Neuron (in vitro differentiated cells): Measurements from ENCODE around the gene PPP1R14C.
"Not testable (repeated sequence)": the region's sequence is repeated elsewhere in the genome, so short reads cannot be mapped to it uniquely, and the experiment has no call there.

ENCODE experiments used
- H2AFZ ChIP-seq: one replicate; pipeline ENCODE4 v1.6.1; 2013; ENCODE audit warnings: low read depth, mild to moderate bottlenecking, inconsistent platforms, low read length, moderate library complexity
- H3K27me3 ChIP-seq: one replicate; pipeline ENCODE4 v1.6.1; 2013; ENCODE audit warnings: low read length; ENCODE audit not compliant: insufficient read depth
- H3K36me3 ChIP-seq: one replicate; pipeline ENCODE4 v1.6.1; 2013; ENCODE audit warnings: low read length; ENCODE audit not compliant: insufficient read depth
- H3K4me1 ChIP-seq: one replicate; pipeline ENCODE4 v1.6.1; 2013; ENCODE audit warnings: low read length; ENCODE audit not compliant: insufficient read depth
- H3K4me3 ChIP-seq: 2 replicates; pipeline ENCODE4 v1.5.1; 2013; ENCODE audit warnings: mild to moderate bottlenecking, low read length, moderate library complexity
- H3K9me3 ChIP-seq: one replicate; pipeline ENCODE4 v1.6.1; 2013; ENCODE audit warnings: low read length

Gene PPP1R14C

GRCh38 chr6:150230832-150231524 is 88.1 kb downstream of the PPP1R14C start:
- no peaks in the 10 kb centered on the region for H3K27me3 ChIP-seq
- no peaks in the 10 kb centered on the region for H3K36me3 ChIP-seq
- no peak overlapping the region for H2AFZ ChIP-seq
- H3K4me1 ChIP-seq, result peaks cover 15% of the 10 kb centered on the region
- H3K4me3 ChIP-seq, result no peak overlapping the region
- peaks cover 3% of the 10 kb centered on the region for H3K9me3 ChIP-seq

GRCh38 chr6:150231525-150231850 is 88.6 kb downstream of the PPP1R14C start:
- Histone ChIP-seq H3K36me3 (no peaks in the 10 kb centered on the region), H3K4me1 (peaks cover 10% of the 10 kb centered on the region), H3K9me3 (peaks cover 5% of the 10 kb centered on the region), H2AFZ (no peak overlapping the region), H3K4me3 (no peak overlapping the region), H3K27me3 (no peaks in the 10 kb centered on the region)

GRCh38 chr6:150233843-150234269 is 91.0 kb downstream of the PPP1R14C start:
- Histone ChIP-seq H3K9me3 (peaks cover 7% of the 10 kb centered on the region), H3K4me3 (no peak overlapping the region), H3K27me3 (no peaks in the 10 kb centered on the region), H3K36me3 (no peaks in the 10 kb centered on the region), H2AFZ (no peak overlapping the region), H3K4me1 (no peaks in the 10 kb centered on the region)

GRCh38 chr6:150235218-150235617 is 92.4 kb downstream of the PPP1R14C start:
- Histone ChIP-seq H3K4me3 (no peak overlapping the region), H2AFZ (no peak overlapping the region), H3K27me3 (no peaks in the 10 kb centered on the region), H3K9me3 (peaks cover 10% of the 10 kb centered on the region), H3K4me1 (no peaks in the 10 kb centered on the region), H3K36me3 (no peaks in the 10 kb centered on the region)

GRCh38 chr6:150236114-150236513 is 93.3 kb downstream of the PPP1R14C start:
- H3K9me3 ChIP-seq, result peaks cover 10% of the 10 kb centered on the region
- no peaks in the 10 kb centered on the region for H3K4me1 ChIP-seq
- H3K27me3 ChIP-seq, result no peaks in the 10 kb centered on the region
- no peak overlapping the region for H2AFZ ChIP-seq
- H3K36me3 ChIP-seq, result no peaks in the 10 kb centered on the region
- no peak overlapping the region for H3K4me3 ChIP-seq

- Histone ChIP-seq H3K9me3 (peaks cover 10% of the 10 kb centered on the region), H2AFZ (no peak overlapping the region), H3K27me3 (no peaks in the 10 kb centered on the region), H3K4me1 (no peaks in the 10 kb centered on the region), H3K36me3 (no peaks in the 10 kb centered on the region), H3K4me3 (no peak overlapping the region)
Measured at GRCh38 chr6:150236544-150236943, 93.7 kb downstream of the PPP1R14C start.

- H3K9me3 ChIP-seq, result peaks cover 10% of the 10 kb centered on the region
- no peaks in the 10 kb centered on the region for H3K27me3 ChIP-seq
- no peaks in the 10 kb centered on the region for H3K36me3 ChIP-seq
- no peak overlapping the region for H2AFZ ChIP-seq
- H3K4me3 ChIP-seq, result no peak overlapping the region
- H3K4me1 ChIP-seq, result no peaks in the 10 kb centered on the region
Measured at GRCh38 chr6:150237626-150238025, 94.8 kb downstream of the PPP1R14C start.

GRCh38 chr6:150238336-150238741 is 95.5 kb downstream of the PPP1R14C start:
- Histone ChIP-seq H3K9me3 (peaks cover 10% of the 10 kb centered on the region), H3K27me3 (no peaks in the 10 kb centered on the region), H3K4me3 (no peak overlapping the region), H2AFZ (no peak overlapping the region), H3K36me3 (no peaks in the 10 kb centered on the region), H3K4me1 (no peaks in the 10 kb centered on the region)

- no peak overlapping the region for H3K4me3 ChIP-seq
- no peaks in the 10 kb centered on the region for H3K4me1 ChIP-seq
- no peaks in the 10 kb centered on the region for H3K36me3 ChIP-seq
- H3K9me3 ChIP-seq, result peaks cover 7% of the 10 kb centered on the region
- no peak overlapping the region for H2AFZ ChIP-seq
- H3K27me3 ChIP-seq, result no peaks in the 10 kb centered on the region
Measured at GRCh38 chr6:150238846-150239407, 96.1 kb downstream of the PPP1R14C start.

GRCh38 chr6:150241756-150242155 is 98.9 kb downstream of the PPP1R14C start:
- H3K4me3 ChIP-seq, H3K4me1 ChIP-seq, H3K9me3 ChIP-seq, H2AFZ ChIP-seq, H3K36me3 ChIP-seq, H3K27me3 ChIP-seq: not testable (repeated sequence)

- Histone ChIP-seq H3K9me3 (peaks cover 13% of the 10 kb centered on the region), H3K4me3 (no peak overlapping the region), H2AFZ (no peak overlapping the region), H3K36me3 (no peaks in the 10 kb centered on the region), H3K4me1 (peaks cover 7% of the 10 kb centered on the region), H3K27me3 (no peaks in the 10 kb centered on the region)
Measured at GRCh38 chr6:150243620-150244314, 100.9 kb downstream of the PPP1R14C start.

GRCh38 chr6:150245148-150245935 is 102.5 kb downstream of the PPP1R14C start:
- Histone ChIP-seq H3K36me3 (peaks cover 14% of the 10 kb centered on the region), H3K9me3 (peaks cover 16% of the 10 kb centered on the region), H3K4me3 (no peak overlapping the region), H2AFZ (no peak overlapping the region), H3K4me1 (peaks cover 7% of the 10 kb centered on the region), H3K27me3 (no peaks in the 10 kb centered on the region)

- H3K4me3 ChIP-seq, result no peak overlapping the region
- peaks cover 23% of the 10 kb centered on the region for H3K9me3 ChIP-seq
- H3K27me3 ChIP-seq, result no peaks in the 10 kb centered on the region
- no peak overlapping the region for H2AFZ ChIP-seq
- peaks cover 22% of the 10 kb centered on the region for H3K36me3 ChIP-seq
- peaks cover 7% of the 10 kb centered on the region for H3K4me1 ChIP-seq
Measured at GRCh38 chr6:150247803-150248202, 105.0 kb downstream of the PPP1R14C start.
